ENCODE measurements around the gene ZNF184.
A peak's percentile ranks its signal among the peaks of the same experiment; 100 is the strongest.

ZNF184 gene

GRCh38 chr6:27495386-27496135 is 22.7 kb upstream of the ZNF184 start:
- Histone ChIP-seq H3K23ac (ENCODE audit: low read length) (no peak overlapping the region), H4K8ac (ENCODE audit: low read depth, low read length) (no peak overlapping the region), H3K4me3 (ENCODE audit: low read depth, low read length) (peak overlapping the region; percentile 84), H3K27me3 (ENCODE audit: insufficient read depth, low read length) (no peaks in the 10 kb centered on the region), H3K9ac (ENCODE audit: low read length) (peak overlapping the region; percentile 15), H3K18ac (ENCODE audit: low read length) (no peak overlapping the region), H4K91ac (ENCODE audit: low read depth, low read length) (no peak overlapping the region), H2BK120ac (ENCODE audit: insufficient read depth, low read length, poor library complexity) (no peak overlapping the region), H2BK12ac (ENCODE audit: low read length) (no peak overlapping the region), H2AFZ (ENCODE audit: insufficient read depth, low read length, poor library complexity) (peak overlapping the region; percentile 24), H4K12ac (ENCODE audit: low read depth, low read length) (no peak overlapping the region), H3K9me3 (ENCODE audit: insufficient read depth, low read depth, low read length) (no peaks in the 10 kb centered on the region), H2BK5ac (ENCODE audit: low read depth, low read length, poor library complexity) (no peak overlapping the region), H3K14ac (ENCODE audit: low read length) (no peak overlapping the region), H3K4me1 (ENCODE audit: control insufficient read depth in 1 of 2, insufficient read depth in 2 of 2, low read length in 2 of 2) (no peaks in the 10 kb centered on the region), H3K4ac (ENCODE audit: low read depth, low read length) (no peak overlapping the region), H2AK5ac (ENCODE audit: low read length) (no peak overlapping the region), H3K79me2 (ENCODE audit: control insufficient read depth, insufficient read depth, low read length, poor library complexity) (no peaks in the 10 kb centered on the region), H3K4me2 (ENCODE audit: low read length) (peak overlapping the region; percentile 84), H3K36me3 (ENCODE audit: control insufficient read depth in 1 of 2, insufficient read depth in 2 of 2, low read length in 2 of 2) (no peaks in the 10 kb centered on the region), H3K79me1 (ENCODE audit: low read length) (no peaks in the 10 kb centered on the region), H3K27ac (ENCODE audit: low read depth, low read length) (no peak overlapping the region)
- DNase-seq: peak; percentile 58 to 81
- WGBS (ENCODE audit: extremely low coverage, insufficient coverage, insufficient read length): no CpG with 5 or more reads among the region's 34 CpGs

GRCh38 chr6:27494987-27495385 is 22.1 kb upstream of the ZNF184 start:
- no peaks in the 10 kb centered on the region for H3K27me3 ChIP-seq (ENCODE audit: insufficient read depth, low read length)
- H4K12ac ChIP-seq (ENCODE audit: low read depth, low read length): no peak overlapping the region
- WGBS (ENCODE audit: extremely low coverage, insufficient coverage, insufficient read length): no CpG with 5 or more reads among the region's 7 CpGs

GRCh38 chr6:27494103-27494502 is 21.2 kb upstream of the ZNF184 start:
- no peaks in the 10 kb centered on the region for H3K79me2 ChIP-seq (ENCODE audit: control insufficient read depth, insufficient read depth, low read length, poor library complexity)
- H2BK120ac ChIP-seq (ENCODE audit: insufficient read depth, low read length, poor library complexity): no peak overlapping the region
- no peak overlapping the region for H2BK12ac ChIP-seq (ENCODE audit: low read length)
- H3K4me2 ChIP-seq (ENCODE audit: low read length): no peak overlapping the region
- no peaks in the 10 kb centered on the region for H3K9me3 ChIP-seq (ENCODE audit: insufficient read depth, low read depth, low read length)
- H2AK5ac ChIP-seq (ENCODE audit: low read length): no peak overlapping the region
- H3K27ac ChIP-seq (ENCODE audit: low read depth, low read length): no peak overlapping the region
- no peak overlapping the region for H3K4ac ChIP-seq (ENCODE audit: low read depth, low read length)
- H3K9ac ChIP-seq (ENCODE audit: low read length): no peak overlapping the region
- H3K18ac ChIP-seq (ENCODE audit: low read length): no peak overlapping the region
- WGBS (ENCODE audit: extremely low coverage, insufficient coverage, insufficient read length): no CpG with 5 or more reads among the region's 1 CpG
- H3K79me1 ChIP-seq (ENCODE audit: low read length): no peaks in the 10 kb centered on the region
- no peak overlapping the region for H4K91ac ChIP-seq (ENCODE audit: low read depth, low read length)
- no peak for DNase-seq
- no peaks in the 10 kb centered on the region for H3K27me3 ChIP-seq (ENCODE audit: insufficient read depth, low read length)
- no peaks in the 10 kb centered on the region for H3K36me3 ChIP-seq (ENCODE audit: control insufficient read depth in 1 of 2, insufficient read depth in 2 of 2, low read length in 2 of 2)
- no peak overlapping the region for H4K12ac ChIP-seq (ENCODE audit: low read depth, low read length)
- H3K14ac ChIP-seq (ENCODE audit: low read length): no peak overlapping the region
- H3K4me3 ChIP-seq (ENCODE audit: low read depth, low read length): no peak overlapping the region
- H3K23ac ChIP-seq (ENCODE audit: low read length): no peak overlapping the region
- H2BK5ac ChIP-seq (ENCODE audit: low read depth, low read length, poor library complexity): no peak overlapping the region
- no peak overlapping the region for H2AFZ ChIP-seq (ENCODE audit: insufficient read depth, low read length, poor library complexity)
- H3K4me1 ChIP-seq (ENCODE audit: control insufficient read depth in 1 of 2, insufficient read depth in 2 of 2, low read length in 2 of 2): no peaks in the 10 kb centered on the region
- H4K8ac ChIP-seq (ENCODE audit: low read depth, low read length): no peak overlapping the region

More at GRCh38 chr6:27494987-27495385, 22.1 kb upstream of the ZNF184 start:
- Histone ChIP-seq H2BK5ac (ENCODE audit: low read depth, low read length, poor library complexity) (no peak overlapping the region), H3K4me1 (ENCODE audit: control insufficient read depth in 1 of 2, insufficient read depth in 2 of 2, low read length in 2 of 2) (no peaks in the 10 kb centered on the region), H2BK12ac (ENCODE audit: low read length) (no peak overlapping the region), H4K8ac (ENCODE audit: low read depth, low read length) (no peak overlapping the region), H2BK120ac (ENCODE audit: insufficient read depth, low read length, poor library complexity) (no peak overlapping the region), H3K79me2 (ENCODE audit: control insufficient read depth, insufficient read depth, low read length, poor library complexity) (no peaks in the 10 kb centered on the region), H3K79me1 (ENCODE audit: low read length) (no peaks in the 10 kb centered on the region), H3K23ac (ENCODE audit: low read length) (no peak overlapping the region), H3K4me2 (ENCODE audit: low read length) (peak overlapping the region; percentile 84), H3K9me3 (ENCODE audit: insufficient read depth, low read depth, low read length) (no peaks in the 10 kb centered on the region), H3K27ac (ENCODE audit: low read depth, low read length) (no peak overlapping the region), H2AK5ac (ENCODE audit: low read length) (no peak overlapping the region), H3K4me3 (ENCODE audit: low read depth, low read length) (peak overlapping the region; percentile 84), H2AFZ (ENCODE audit: insufficient read depth, low read length, poor library complexity) (peak overlapping the region; percentile 24), H3K36me3 (ENCODE audit: control insufficient read depth in 1 of 2, insufficient read depth in 2 of 2, low read length in 2 of 2) (no peaks in the 10 kb centered on the region), H3K14ac (ENCODE audit: low read length) (no peak overlapping the region), H3K4ac (ENCODE audit: low read depth, low read length) (no peak overlapping the region), H3K9ac (ENCODE audit: low read length) (peak overlapping the region; percentile 15), H4K91ac (ENCODE audit: low read depth, low read length) (no peak overlapping the region), H3K18ac (ENCODE audit: low read length) (no peak overlapping the region)
- DNase-seq: no peak

GRCh38 chr6:27492631-27493190 is 19.8 kb upstream of the ZNF184 start:
- no CpG with 5 or more reads among the region's 2 CpGs for WGBS (ENCODE audit: extremely low coverage, insufficient coverage, insufficient read length)
- H3K4me1 ChIP-seq (ENCODE audit: control insufficient read depth in 1 of 2, insufficient read depth in 2 of 2, low read length in 2 of 2): no peaks in the 10 kb centered on the region
- no peak overlapping the region for H2AK5ac ChIP-seq (ENCODE audit: low read length)
- H3K4me2 ChIP-seq (ENCODE audit: low read length): no peak overlapping the region
- DNase-seq: no peak
- no peaks in the 10 kb centered on the region for H3K79me2 ChIP-seq (ENCODE audit: control insufficient read depth, insufficient read depth, low read length, poor library complexity)
- no peak overlapping the region for H3K4me3 ChIP-seq (ENCODE audit: low read depth, low read length)
- H3K9ac ChIP-seq (ENCODE audit: low read length): no peak overlapping the region
- H2BK12ac ChIP-seq (ENCODE audit: low read length): no peak overlapping the region
- no peaks in the 10 kb centered on the region for H3K9me3 ChIP-seq (ENCODE audit: insufficient read depth, low read depth, low read length)
- no peak overlapping the region for H3K18ac ChIP-seq (ENCODE audit: low read length)
- no peak overlapping the region for H4K12ac ChIP-seq (ENCODE audit: low read depth, low read length)
- no peak overlapping the region for H4K8ac ChIP-seq (ENCODE audit: low read depth, low read length)
- no peaks in the 10 kb centered on the region for H3K79me1 ChIP-seq (ENCODE audit: low read length)
- no peak overlapping the region for H4K91ac ChIP-seq (ENCODE audit: low read depth, low read length)
- H2BK5ac ChIP-seq (ENCODE audit: low read depth, low read length, poor library complexity): no peak overlapping the region
- no peak overlapping the region for H2BK120ac ChIP-seq (ENCODE audit: insufficient read depth, low read length, poor library complexity)
- no peak overlapping the region for H3K23ac ChIP-seq (ENCODE audit: low read length)
- H2AFZ ChIP-seq (ENCODE audit: insufficient read depth, low read length, poor library complexity): no peak overlapping the region
- no peaks in the 10 kb centered on the region for H3K27me3 ChIP-seq (ENCODE audit: insufficient read depth, low read length)
- no peaks in the 10 kb centered on the region for H3K36me3 ChIP-seq (ENCODE audit: control insufficient read depth in 1 of 2, insufficient read depth in 2 of 2, low read length in 2 of 2)
- no peak overlapping the region for H3K27ac ChIP-seq (ENCODE audit: low read depth, low read length)
- H3K14ac ChIP-seq (ENCODE audit: low read length): no peak overlapping the region
- no peak overlapping the region for H3K4ac ChIP-seq (ENCODE audit: low read depth, low read length)

Data from trophoblast cell (in vitro differentiated cells and primary cell).